Stimulated activated naive CD8-positive, alpha-beta T cell treated with anti-CD3 and anti-CD28 coated beads, Interleukin-15, Interleukin-2, amounts not matched to agents 100 ng/mL and 50 ng/mL, for 24 hours (primary cell): ENCODE measurements around the gene PSMG4.

Experiments
- H3K27ac Mint-ChIP-seq: one replicate; pipeline ENCODE4 v1.8.0; 2021; ENCODE audit warnings: mild to moderate bottlenecking, mixed read lengths
- H3K27me3 Mint-ChIP-seq: one replicate; pipeline ENCODE4 v1.8.0; 2021; ENCODE audit warnings: mixed read lengths
- H3K36me3 Mint-ChIP-seq: one replicate; pipeline ENCODE4 v1.8.0; 2021; ENCODE audit warnings: low read depth, mixed read lengths
- H3K4me1 Mint-ChIP-seq: one replicate; pipeline ENCODE4 v1.8.0; 2021; ENCODE audit warnings: low read depth, mixed read lengths
- H3K4me3 Mint-ChIP-seq: one replicate; pipeline ENCODE4 v1.8.0; 2021; ENCODE audit warnings: mild to moderate bottlenecking, mixed read lengths
- H3K9me3 Mint-ChIP-seq: one replicate; pipeline ENCODE4 v1.8.0; 2021; ENCODE audit warnings: mixed read lengths

The PSMG4 gene

GRCh38 chr6:3227363-3228045 lies 31.2 kb upstream of the PSMG4 start, which contains the start of gene TUBB2B:
Gene TUBB2B, minus strand, starts transcription at chr6:3227653. Its CDS starts 110 bp downstream, at chr6:3227543.
- peaks cover 50% of the 10 kb centered on the region for H3K4me1 Mint-ChIP-seq
- peak within 1 kb of the TSS; percentile 72 for H3K4me3 Mint-ChIP-seq
- H3K9me3 Mint-ChIP-seq, result no peaks in the 10 kb centered on the region
- no peaks in the 10 kb centered on the region for H3K36me3 Mint-ChIP-seq
- peaks cover 77% of the 10 kb centered on the region for H3K27me3 Mint-ChIP-seq
- H3K27ac Mint-ChIP-seq, result no peak within 1 kb of the TSS

- Mint-ChIP-seq H3K36me3 (no peaks in the 10 kb centered on the region), H3K4me1 (peaks cover 50% of the 10 kb centered on the region), H3K4me3 (peak overlapping the region; percentile 66), H3K27ac (no peak overlapping the region), H3K27me3 (peaks cover 81% of the 10 kb centered on the region), H3K9me3 (no peaks in the 10 kb centered on the region)
Measured at GRCh38 chr6:3228046-3228671, 30.6 kb upstream of the PSMG4 start.

GRCh38 chr6:3228771-3229565 lies 29.8 kb upstream of the PSMG4 start:
- peak overlapping the region; percentile 40 for H3K27ac Mint-ChIP-seq
- H3K4me3 Mint-ChIP-seq, result peak overlapping the region; percentile 77
- H3K9me3 Mint-ChIP-seq, result no peaks in the 10 kb centered on the region
- H3K27me3 Mint-ChIP-seq, result peaks cover 84% of the 10 kb centered on the region
- H3K36me3 Mint-ChIP-seq, result no peaks in the 10 kb centered on the region
- H3K4me1 Mint-ChIP-seq, result peaks cover 50% of the 10 kb centered on the region

GRCh38 chr6:3229566-3230178 lies 29.1 kb upstream of the PSMG4 start:
- Mint-ChIP-seq H3K4me1 (peaks cover 50% of the 10 kb centered on the region), H3K9me3 (no peaks in the 10 kb centered on the region), H3K27ac (no peak overlapping the region), H3K4me3 (peak overlapping the region; percentile 47), H3K36me3 (no peaks in the 10 kb centered on the region), H3K27me3 (peaks cover 85% of the 10 kb centered on the region)

- Mint-ChIP-seq H3K4me1 (peaks cover 50% of the 10 kb centered on the region), H3K4me3 (peak overlapping the region; percentile 57), H3K27me3 (peaks cover 87% of the 10 kb centered on the region), H3K27ac (no peak overlapping the region), H3K9me3 (no peaks in the 10 kb centered on the region), H3K36me3 (no peaks in the 10 kb centered on the region)
Measured at GRCh38 chr6:3230256-3230882, 28.4 kb upstream of the PSMG4 start.

- H3K27ac Mint-ChIP-seq, result no peak overlapping the region
Measured at GRCh38 chr6:3230900-3231246, 27.9 kb upstream of the PSMG4 start.

GRCh38 chr6:3231247-3232016 lies 27.3 kb upstream of the PSMG4 start:
- peak overlapping the region; percentile 57 for H3K4me3 Mint-ChIP-seq
- H3K4me1 Mint-ChIP-seq, result peaks cover 50% of the 10 kb centered on the region
- H3K9me3 Mint-ChIP-seq, result no peaks in the 10 kb centered on the region
- H3K27ac Mint-ChIP-seq, result no peak overlapping the region
- no peaks in the 10 kb centered on the region for H3K36me3 Mint-ChIP-seq
- peaks cover 86% of the 10 kb centered on the region for H3K27me3 Mint-ChIP-seq

More at GRCh38 chr6:3230900-3231246, 27.9 kb upstream of the PSMG4 start:
- peaks cover 50% of the 10 kb centered on the region for H3K4me1 Mint-ChIP-seq
- no peaks in the 10 kb centered on the region for H3K36me3 Mint-ChIP-seq
- no peaks in the 10 kb centered on the region for H3K9me3 Mint-ChIP-seq
- H3K4me3 Mint-ChIP-seq, result peak overlapping the region; percentile 57
- H3K27me3 Mint-ChIP-seq, result peaks cover 88% of the 10 kb centered on the region

- Mint-ChIP-seq H3K27me3 (peaks cover 86% of the 10 kb centered on the region), H3K4me3 (peak overlapping the region; percentile 56), H3K36me3 (no peaks in the 10 kb centered on the region), H3K27ac (no peak overlapping the region), H3K9me3 (no peaks in the 10 kb centered on the region), H3K4me1 (peaks cover 43% of the 10 kb centered on the region)
Measured at GRCh38 chr6:3232017-3232945, 26.5 kb upstream of the PSMG4 start.

- H3K4me1 Mint-ChIP-seq, result peaks cover 36% of the 10 kb centered on the region
- H3K9me3 Mint-ChIP-seq, result no peaks in the 10 kb centered on the region
- peaks cover 83% of the 10 kb centered on the region for H3K27me3 Mint-ChIP-seq
- no peaks in the 10 kb centered on the region for H3K36me3 Mint-ChIP-seq
- H3K27ac Mint-ChIP-seq, result no peak overlapping the region
- H3K4me3 Mint-ChIP-seq, result no peak overlapping the region
Measured at GRCh38 chr6:3233321-3233720, 25.4 kb upstream of the PSMG4 start.

- H3K9me3 Mint-ChIP-seq, result no peaks in the 10 kb centered on the region
- no peak overlapping the region for H3K4me3 Mint-ChIP-seq
- H3K36me3 Mint-ChIP-seq, result no peaks in the 10 kb centered on the region
- peaks cover 32% of the 10 kb centered on the region for H3K4me1 Mint-ChIP-seq
- H3K27me3 Mint-ChIP-seq, result peaks cover 83% of the 10 kb centered on the region
- no peak overlapping the region for H3K27ac Mint-ChIP-seq
Measured at GRCh38 chr6:3233904-3234303, 24.8 kb upstream of the PSMG4 start.

GRCh38 chr6:3235486-3235885 lies 23.3 kb upstream of the PSMG4 start:
- H3K27ac Mint-ChIP-seq, result no peak overlapping the region
- H3K9me3 Mint-ChIP-seq, result no peaks in the 10 kb centered on the region
- H3K27me3 Mint-ChIP-seq, result peaks cover 74% of the 10 kb centered on the region
- no peaks in the 10 kb centered on the region for H3K36me3 Mint-ChIP-seq
- no peak overlapping the region for H3K4me3 Mint-ChIP-seq
- H3K4me1 Mint-ChIP-seq, result peaks cover 17% of the 10 kb centered on the region

- H3K27me3 Mint-ChIP-seq, result peaks cover 69% of the 10 kb centered on the region
- H3K36me3 Mint-ChIP-seq, result no peaks in the 10 kb centered on the region
- no peak overlapping the region for H3K27ac Mint-ChIP-seq
Measured at GRCh38 chr6:3236005-3236404, 22.7 kb upstream of the PSMG4 start.

More at GRCh38 chr6:3236005-3236404, 22.7 kb upstream of the PSMG4 start:
- Mint-ChIP-seq H3K4me1 (peaks cover 12% of the 10 kb centered on the region), H3K9me3 (no peaks in the 10 kb centered on the region), H3K4me3 (no peak overlapping the region)
